Measurements from ENCODE around the gene EXOSC2. TPM values are rescaled to one million over a fixed set of nuclear protein-coding genes. Genes with fewer than 3 reads are reported as not detected.

Gene EXOSC2
- total and polyA plus RNA-seq, 2 experiments from 2014 or later, result 37.6 to 77.7 TPM

DNA sequence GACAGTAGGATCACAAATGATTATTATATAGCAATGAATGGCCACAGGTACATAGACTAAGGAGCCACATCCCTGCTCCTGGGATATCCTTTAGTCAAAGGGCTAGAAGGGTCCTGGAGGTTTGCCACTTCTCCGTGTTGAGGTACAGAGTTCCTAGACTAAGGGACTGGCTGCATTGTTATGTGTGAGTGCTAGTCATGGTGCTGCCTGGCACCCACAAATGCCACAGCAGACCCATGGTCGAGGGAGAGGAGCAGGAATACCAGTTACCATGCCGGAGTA, 47.4 kb downstream of the EXOSC2 start:
- Mint-ChIP-seq H3K4me1 (peaks cover 20% of the 10 kb centered on the region), H3K27ac (no peak overlapping the region), H3K27me3 (ENCODE audit: insufficient read depth, low read depth, poor library complexity) (peaks cover 4% of the 10 kb centered on the region), H3K9me3 (no peaks in the 10 kb centered on the region), H3K4me3 (no peak overlapping the region), H3K36me3 (ENCODE audit: low read depth) (0 out of 3 replicates have a peak, but pooled peaks cover 11% of the 10 kb centered on the region)
- Histone ChIP-seq H3K4me2 (no peak overlapping the region), H2AFZ (no peak overlapping the region), H3F3A (replicated peaks; ENCODE audit: low read depth) (no peaks in the 10 kb centered on the region), H3K4me3 (no peak overlapping the region), H3K4me1 (ENCODE audit: insufficient read depth) (peaks cover 16% of the 10 kb centered on the region), H3K36me3 (ENCODE audit: insufficient read depth) (no peaks in the 10 kb centered on the region), H3K27ac (ENCODE audit: low read depth) (no peak overlapping the region), H3K9me2 (ENCODE audit: insufficient read depth) (no peaks in the 10 kb centered on the region), H3K27me3 (ENCODE audit: insufficient read depth) (no peaks in the 10 kb centered on the region), H3K79me2 (replicated peaks; ENCODE audit: insufficient read depth) (peaks cover 86% of the 10 kb centered on the region), H4K20me1 (replicated peaks; ENCODE audit: insufficient read depth) (no peaks in the 10 kb centered on the region; the same call in none of the 2 replicates)
- no peak for DNase-seq (ENCODE audit: low spot score)
- TF ChIP-seq CREB1 (CRISPR knock-in tag; IDR thresholded peaks at IDR 0.05; ENCODE audit: low read depth) (no peak), NANOG (IDR thresholded peaks at IDR 0.05; ENCODE audit: borderline replicate concordance) (no peak), JUNB (IDR thresholded peaks at IDR 0.05; ENCODE audit: unreplicated experiment) (no peak), ZNF462 (CRISPR knock-in tag; IDR thresholded peaks at IDR 0.05) (no peak), ZNF331 (CRISPR knock-in tag; IDR thresholded peaks at IDR 0.05; ENCODE audit: low read depth) (no peak), POLR2AphosphoS5 (IDR thresholded peaks at IDR 0.05; ENCODE audit: low read depth) (no peak), EZH2phosphoT487 (IDR thresholded peaks at IDR 0.05; ENCODE audit: unreplicated experiment) (no peak), REST (IDR thresholded peaks at IDR 0.05; ENCODE audit: unreplicated experiment) (no peak), EZH2 (IDR thresholded peaks at IDR 0.05; ENCODE audit: low read depth, unreplicated experiment) (no peak), ZNF114 (CRISPR knock-in tag; IDR thresholded peaks at IDR 0.05) (no peak), STAT1 (IDR thresholded peaks at IDR 0.05; ENCODE audit: unreplicated experiment) (no peak), CTCF (conservative IDR thresholded peaks at IDR 0.05; ENCODE audit: low read depth in 2 of 2) (no peak)
- TF ChIP-seq, protein P1, sequence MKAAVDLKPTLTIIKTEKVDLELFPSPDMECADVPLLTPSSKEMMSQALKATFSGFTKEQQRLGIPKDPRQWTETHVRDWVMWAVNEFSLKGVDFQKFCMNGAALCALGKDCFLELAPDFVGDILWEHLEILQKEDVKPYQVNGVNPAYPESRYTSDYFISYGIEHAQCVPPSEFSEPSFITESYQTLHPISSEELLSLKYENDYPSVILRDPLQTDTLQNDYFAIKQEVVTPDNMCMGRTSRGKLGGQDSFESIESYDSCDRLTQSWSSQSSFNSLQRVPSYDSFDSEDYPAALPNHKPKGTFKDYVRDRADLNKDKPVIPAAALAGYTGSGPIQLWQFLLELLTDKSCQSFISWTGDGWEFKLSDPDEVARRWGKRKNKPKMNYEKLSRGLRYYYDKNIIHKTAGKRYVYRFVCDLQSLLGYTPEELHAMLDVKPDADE (IDR thresholded peaks at IDR 0.05), result no peak
- no peak for ATAC-seq

Data from GM23338 (cell line).